ENCODE measurements around the gene HLA-DPA1.

Gene HLA-DPA1

GRCh38 chr6:33014841-33015634, 58.4 kb downstream of the HLA-DPA1 start:
- FAIRE-seq = peak; percentile 97

Data from G401.6 (cell line).